Measurements from ENCODE around the gene DAB1. TPM values are rescaled to one million over a fixed set of nuclear protein-coding genes. Genes with fewer than 3 reads are reported as not detected.

DAB1 gene
- total RNA-seq, 1 experiment from 2014 or later, result not detected

- ATAC-seq (no peak), DNase-seq (ENCODE audit: low read depth, low spot score) (no peak)
- Histone ChIP-seq H3K4me1 (ENCODE audit: control insufficient read depth in 1 of 2, insufficient read depth in 2 of 2, low read length in 2 of 2) (no peaks in the 10 kb centered on the region), H3K79me2 (ENCODE audit: insufficient read depth, low read length) (no peaks in the 10 kb centered on the region), H4K20me1 (ENCODE audit: insufficient read depth) (no peaks in the 10 kb centered on the region), H3K27ac (ENCODE audit: low read depth, low read length) (no peak overlapping the region), H3K27me3 (ENCODE audit: insufficient read depth, low read length) (peaks cover 30% of the 10 kb centered on the region; the same call in 1 of the 2 replicates), H3K4me3 (replicated peaks in 1 of 2; ENCODE audit: low read depth in 1 of 2, low read length in 2 of 2) (no peak overlapping the region), H2AFZ (ENCODE audit: low read depth, low read length, poor library complexity, severe bottlenecking) (no peak overlapping the region), H3K9ac (ENCODE audit: low read length) (no peak overlapping the region), H3K4me2 (ENCODE audit: low read length) (no peak overlapping the region), H3K9me2 (ENCODE audit: insufficient read depth) (no peaks in the 10 kb centered on the region), H3K36me3 (ENCODE audit: control insufficient read depth in 1 of 2, insufficient read depth in 2 of 2, low read length in 2 of 2) (no peaks in the 10 kb centered on the region), H3K9me3 (ENCODE audit: control insufficient read depth in 1 of 2, insufficient read depth in 1 of 2, low read depth in 1 of 2, low read length in 2 of 2) (no peaks in the 10 kb centered on the region; a peak in 1 of 4 replicates)
- ChIA-PET RAD21 (ENCODE audit: low non-redundant PET in 1 of 2, low total read pairs in 2 of 2, uncharacterized antibody in 2 of 2, unreplicated experiment in 2 of 2) (no interaction called here), POLR2A (interaction anchor here (0.5 kb wide), 1 partner anchor 1568 kb away, joined by 3 read pairs; the partner anchor contains the start of gene OMA1), CTCF (no interaction called here)
- no TSS peak for BruUV-seq (replicated peaks)
- TF ChIP-seq CTCF (IDR thresholded peaks at IDR 0.05 in 2 of 3, conservative IDR thresholded peaks at IDR 0.05 in 1 of 3; ENCODE audit: borderline replicate concordance in 1 of 3, insufficient read depth in 1 of 3, low read depth in 2 of 3, low read length in 2 of 3), result 0 out of 6 replicates have a peak, but pooled peaks of 1 of the 3 experiments have one; percentile 14
- TF ChIP-seq JUND (IDR thresholded peaks at IDR 0.05), result no peak
- TF ChIP-seq SRF (IDR thresholded peaks at IDR 0.05; ENCODE audit: low read depth), result no peak
- TF ChIP-seq EGR1 (IDR thresholded peaks at IDR 0.05; ENCODE audit: low read depth), result no peak
- TF ChIP-seq, protein P1, sequence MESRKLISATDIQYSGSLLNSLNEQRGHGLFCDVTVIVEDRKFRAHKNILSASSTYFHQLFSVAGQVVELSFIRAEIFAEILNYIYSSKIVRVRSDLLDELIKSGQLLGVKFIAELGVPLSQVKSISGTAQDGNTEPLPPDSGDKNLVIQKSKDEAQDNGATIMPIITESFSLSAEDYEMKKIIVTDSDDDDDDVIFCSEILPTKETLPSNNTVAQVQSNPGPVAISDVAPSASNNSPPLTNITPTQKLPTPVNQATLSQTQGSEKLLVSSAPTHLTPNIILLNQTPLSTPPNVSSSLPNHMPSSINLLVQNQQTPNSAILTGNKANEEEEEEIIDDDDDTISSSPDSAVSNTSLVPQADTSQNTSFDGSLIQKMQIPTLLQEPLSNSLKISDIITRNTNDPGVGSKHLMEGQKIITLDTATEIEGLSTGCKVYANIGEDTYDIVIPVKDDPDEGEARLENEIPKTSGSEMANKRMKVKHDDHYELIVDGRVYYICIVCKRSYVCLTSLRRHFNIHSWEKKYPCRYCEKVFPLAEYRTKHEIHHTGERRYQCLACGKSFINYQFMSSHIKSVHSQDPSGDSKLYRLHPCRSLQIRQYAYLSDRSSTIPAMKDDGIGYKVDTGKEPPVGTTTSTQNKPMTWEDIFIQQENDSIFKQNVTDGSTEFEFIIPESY (IDR thresholded peaks at IDR 0.05; ENCODE audit: extremely low read depth, insufficient replicate concordance, low read length), result no peak
- TF ChIP-seq EZH2phosphoT487 (IDR thresholded peaks at IDR 0.05; ENCODE audit: borderline replicate concordance), result no peak
- TF ChIP-seq, protein P2, sequence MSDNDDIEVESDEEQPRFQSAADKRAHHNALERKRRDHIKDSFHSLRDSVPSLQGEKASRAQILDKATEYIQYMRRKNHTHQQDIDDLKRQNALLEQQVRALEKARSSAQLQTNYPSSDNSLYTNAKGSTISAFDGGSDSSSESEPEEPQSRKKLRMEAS (IDR thresholded peaks at IDR 0.05), result no peak
- intact Hi-C loops (cut with micrococcal nuclease), result no loop called here
Observed at GRCh38 chr1:56978819-56979218, 445.0 kb downstream of the DAB1 start.

Data from HCT116 (cell line).